Activated CD8-positive, alpha-beta memory T cell treated with anti-CD3 and anti-CD28 coated beads, Interleukin-2, amount 10 ng/mL, durations not matched to agents 7 days and 5 days (primary cell): ENCODE results near the gene PLA2G4B. TPM values are rescaled to one million over a fixed set of nuclear protein-coding genes. Genes with fewer than 3 reads are reported as not detected.
"Not testable (repeated sequence)": the region's sequence is repeated elsewhere in the genome, so short reads cannot be mapped to it uniquely, and the experiment has no call there.

ENCODE experiments used
- ATAC-seq: fragments of 150-1000 bp; cut with Tn5 transposase; one replicate; pipeline ENCODE4 v1.10.0; 2021; ENCODE audit warnings: moderate library complexity
- CTCF ChIA-PET: fragments of 350-600 bp; sonication (Branson Sonifier 250); formaldehyde crosslinking; loops from one replicate; lab custom pipeline; 2021; ENCODE audit warnings: antibody characterized with exemption; lab: Charles Lee
- DNase-seq: peaks from one replicate; pipeline ENCODE4 v3.0.0-alpha.2; 2020
- H3K27ac Mint-ChIP-seq: one replicate; pipeline ENCODE4 v1.8.0; 2021; ENCODE audit warnings: mild to moderate bottlenecking, mixed read lengths
- H3K27me3 Mint-ChIP-seq: one replicate; pipeline ENCODE4 v1.8.0; 2021; ENCODE audit warnings: mixed read lengths
- H3K36me3 Mint-ChIP-seq: one replicate; pipeline ENCODE4 v1.8.0; 2021; ENCODE audit warnings: mild to moderate bottlenecking, mixed read lengths
- H3K4me1 Mint-ChIP-seq: one replicate; pipeline ENCODE4 v1.8.0; 2021; ENCODE audit warnings: mixed read lengths
- H3K4me3 Mint-ChIP-seq: one replicate; pipeline ENCODE4 v1.8.0; 2021; ENCODE audit warnings: mild to moderate bottlenecking, moderate library complexity, mixed read lengths
- H3K9me3 Mint-ChIP-seq: one replicate; pipeline ENCODE4 v1.8.0; 2022; ENCODE audit warnings: low read depth, mixed read lengths
- total RNA-seq, 2 experiments: library from RNA; stranded (reverse); gene quantifications; one replicate each; pipeline ENCODE4 v1.2.3, GENCODE V29; 2021

PLA2G4B gene
- total RNA-seq, 2 experiments from 2014 or later: 2.8 to 7.7 TPM

GRCh38 chr15:41823502-41823901 is 15.1 kb upstream of the PLA2G4B start:
- Mint-ChIP-seq H3K36me3 (peaks cover 4% of the 10 kb centered on the region), H3K27ac (no peak overlapping the region), H3K27me3 (no peaks in the 10 kb centered on the region), H3K9me3 (no peaks in the 10 kb centered on the region), H3K4me3 (no peak overlapping the region), H3K4me1 (peaks cover 3% of the 10 kb centered on the region)
- no peak for ATAC-seq
- CTCF ChIA-PET: interaction anchor here (1.1 to 1.2 kb wide), 2 partner anchors 12 to 83 kb away, joined by 3 to 5 read pairs; no protein-coding TSS in a partner anchor
- DNase-seq: no peak

- peaks cover 2% of the 10 kb centered on the region for H3K36me3 Mint-ChIP-seq
- ATAC-seq (no peak), DNase-seq (no peak)
- peaks cover 9% of the 10 kb centered on the region for H3K4me1 Mint-ChIP-seq
- no peak overlapping the region for H3K4me3 Mint-ChIP-seq
- H3K27me3 Mint-ChIP-seq: no peaks in the 10 kb centered on the region
- CTCF ChIA-PET: interaction anchor here (1.1 to 1.7 kb wide), 3 partner anchors 12 to 82 kb away, joined by 3 to 8 read pairs (median 5); no protein-coding TSS in a partner anchor
- H3K27ac Mint-ChIP-seq: no peak overlapping the region
- H3K9me3 Mint-ChIP-seq: no peaks in the 10 kb centered on the region
Measured at GRCh38 chr15:41824062-41824745, 14.4 kb upstream of the PLA2G4B start.

GRCh38 chr15:41825145-41825544 is 13.5 kb upstream of the PLA2G4B start:
- Mint-ChIP-seq H3K36me3 (peaks cover 2% of the 10 kb centered on the region), H3K9me3 (no peaks in the 10 kb centered on the region), H3K27me3 (peaks cover 2% of the 10 kb centered on the region), H3K4me1 (peaks cover 14% of the 10 kb centered on the region), H3K27ac (no peak overlapping the region), H3K4me3 (no peak overlapping the region)
- CTCF ChIA-PET: interaction anchor here (1.7 kb wide), 1 partner anchor 15 kb away, joined by 8 read pairs; no protein-coding TSS in a partner anchor
- no peak for ATAC-seq
- DNase-seq: no peak

GRCh38 chr15:41825572-41826535 is 12.8 kb upstream of the PLA2G4B start:
- CTCF ChIA-PET: interaction anchor here (1.7 to 3.0 kb wide), 4 partner anchors 14 to 79 kb away, joined by 8 to 24 read pairs (median 14); partner anchors contain the start of gene MAPKBP1
- Mint-ChIP-seq H3K9me3 (no peaks in the 10 kb centered on the region), H3K27me3 (peaks cover 2% of the 10 kb centered on the region)

GRCh38 chr15:41827290-41827879 is 11.3 kb upstream of the PLA2G4B start:
- CTCF ChIA-PET: interaction anchor here (0.9 to 3.0 kb wide), 4 partner anchors 15 to 77 kb away, joined by 3 to 24 read pairs (median 14); partner anchors contain the start of gene MAPKBP1
- Mint-ChIP-seq H3K36me3 (peaks cover 4% of the 10 kb centered on the region), H3K27ac (peak overlapping the region; percentile 71), H3K4me1 (peaks cover 33% of the 10 kb centered on the region), H3K9me3 (no peaks in the 10 kb centered on the region), H3K4me3 (peak overlapping the region; percentile 81), H3K27me3 (peaks cover 2% of the 10 kb centered on the region)
- no peak for DNase-seq
- peak; percentile 5 for ATAC-seq

More at GRCh38 chr15:41825572-41826535, 12.8 kb upstream of the PLA2G4B start:
- Mint-ChIP-seq H3K4me1 (peaks cover 18% of the 10 kb centered on the region), H3K4me3 (no peak overlapping the region), H3K27ac (no peak overlapping the region), H3K36me3 (peaks cover 2% of the 10 kb centered on the region)
- DNase-seq (no peak), ATAC-seq (no peak)

- H3K27me3 Mint-ChIP-seq: peaks cover 2% of the 10 kb centered on the region
- peak within 1 kb of the TSS; percentile 71 for H3K27ac Mint-ChIP-seq
- peaks cover 41% of the 10 kb centered on the region for H3K4me1 Mint-ChIP-seq
- peaks cover 4% of the 10 kb centered on the region for H3K36me3 Mint-ChIP-seq
- peak within 1 kb of the TSS; percentile 81 for H3K4me3 Mint-ChIP-seq
- ATAC-seq (peak; percentile 90), DNase-seq (peak; percentile 95)
- H3K9me3 Mint-ChIP-seq: no peaks in the 10 kb centered on the region
- CTCF ChIA-PET: interaction anchor here (2.7 to 3.0 kb wide), 3 partner anchors 16 to 76 kb away, joined by 12 to 24 read pairs (median 16); partner anchors contain the start of gene MAPKBP1
Measured at GRCh38 chr15:41827880-41828806, 10.5 kb upstream of the PLA2G4B start, which contains the start of gene JMJD7. TSS of gene JMJD7 (plus strand) at chr15:41828092. CDS start at chr15:41828125, 33 bp downstream.

GRCh38 chr15:41828807-41829141 is 9.9 kb upstream of the PLA2G4B start:
- Mint-ChIP-seq H3K27ac (peak overlapping the region; percentile 71), H3K4me3 (peak overlapping the region; percentile 81), H3K9me3 (no peaks in the 10 kb centered on the region), H3K36me3 (peaks cover 4% of the 10 kb centered on the region), H3K27me3 (peaks cover 2% of the 10 kb centered on the region), H3K4me1 (peaks cover 41% of the 10 kb centered on the region)
- ATAC-seq: no peak
- CTCF ChIA-PET: interaction anchor here (2.7 to 3.0 kb wide), 3 partner anchors 17 to 76 kb away, joined by 12 to 24 read pairs (median 16); partner anchors contain the start of gene MAPKBP1
- DNase-seq: no peak

- Mint-ChIP-seq H3K4me1 (peaks cover 41% of the 10 kb centered on the region), H3K4me3 (no peak overlapping the region), H3K36me3 (peaks cover 4% of the 10 kb centered on the region), H3K27me3 (peaks cover 2% of the 10 kb centered on the region), H3K9me3 (no peaks in the 10 kb centered on the region), H3K27ac (no peak overlapping the region)
- no peak for ATAC-seq
- no peak for DNase-seq
- CTCF ChIA-PET: interaction anchor here (0.6 to 3.3 kb wide), 5 partner anchors 18 to 108 kb away, joined by 3 to 24 read pairs (median 6); partner anchors contain the start of genes MAPKBP1 and SPTBN5
Measured at GRCh38 chr15:41829959-41830646, 8.5 kb upstream of the PLA2G4B start.

- H3K27ac Mint-ChIP-seq: peak overlapping the region; percentile 85
- H3K4me1 Mint-ChIP-seq: peaks cover 43% of the 10 kb centered on the region
- H3K36me3 Mint-ChIP-seq, H3K9me3 Mint-ChIP-seq, H3K4me3 Mint-ChIP-seq, H3K27me3 Mint-ChIP-seq: not testable (repeated sequence)
- CTCF ChIA-PET: interaction anchor here (0.8 to 3.3 kb wide), 13 partner anchors 10 to 273 kb away, joined by 3 to 24 read pairs (median 4); partner anchors contain the start of genes MAPKBP1, MGA and SPTBN5
- ATAC-seq: peak; percentile 38
- DNase-seq: peak; percentile 91
Measured at GRCh38 chr15:41831291-41831690, 7.4 kb upstream of the PLA2G4B start.

GRCh38 chr15:41832208-41832607 is 6.4 kb upstream of the PLA2G4B start:
- DNase-seq (no peak), ATAC-seq (no peak)
- Mint-ChIP-seq H3K27me3 (peaks cover 2% of the 10 kb centered on the region), H3K9me3 (no peaks in the 10 kb centered on the region), H3K36me3 (peaks cover 4% of the 10 kb centered on the region), H3K4me3 (no peak overlapping the region), H3K4me1 (peaks cover 43% of the 10 kb centered on the region), H3K27ac (no peak overlapping the region)
- CTCF ChIA-PET: interaction anchor here (1.2 to 3.3 kb wide), 10 partner anchors 9 to 274 kb away, joined by 3 to 24 read pairs (median 5); partner anchors contain the start of genes MAPKBP1 and SPTBN5

GRCh38 chr15:41832875-41833274 is 5.8 kb upstream of the PLA2G4B start:
- peaks cover 2% of the 10 kb centered on the region for H3K27me3 Mint-ChIP-seq
- H3K4me1 Mint-ChIP-seq: peaks cover 41% of the 10 kb centered on the region
- ATAC-seq (no peak), DNase-seq (no peak)
- no peaks in the 10 kb centered on the region for H3K9me3 Mint-ChIP-seq
- peaks cover 4% of the 10 kb centered on the region for H3K36me3 Mint-ChIP-seq
- CTCF ChIA-PET: interaction anchor here (1.8 to 3.3 kb wide), 3 partner anchors 22 to 72 kb away, joined by 8 to 24 read pairs (median 20); partner anchors contain the start of gene MAPKBP1
- H3K4me3 Mint-ChIP-seq: no peak overlapping the region
- H3K27ac Mint-ChIP-seq: peak overlapping the region; percentile 9
